B cell (primary cell): ENCODE measurements around the gene FIBP.

Source experiments
- CTCF ChIP-seq: fragments of 200-600 bp; IDR thresholded peaks from one replicate; pipeline ENCODE4 v1.8.0; 2022; ENCODE audit warnings: antibody characterized with exemption, mild to moderate bottlenecking
- EZH2 ChIP-seq: IDR thresholded peaks from 2 replicates; pipeline ENCODE4 v1.6.1; 2012; ENCODE audit warnings: borderline replicate concordance, low read depth, mild to moderate bottlenecking, moderate library complexity, low read length; ENCODE audit not compliant: insufficient read depth, poor library complexity, severe bottlenecking

GRCh38 chr11:65868076-65868667 lies 20.1 kb downstream of the FIBP start:
- no peak for TF ChIP-seq CTCF
- TF ChIP-seq EZH2: no peak
